Inferior parietal cortex (tissue), 1 donor: Measurements from ENCODE around the gene ABCC4.
A peak's percentile ranks its signal among the peaks of the same experiment; 100 is the strongest.

ENCODE experiments used
- DNase-seq: peaks from one replicate; pipeline ENCODE4 v3.0.0-alpha.2; 2016; ENCODE audit errors: extremely low spot score

Gene ABCC4

GRCh38 chr13:95258098-95258497, 43.2 kb downstream of the ABCC4 start:
- no peak for DNase-seq

- DNase-seq: no peak
These were observed 45.2 kb downstream of the ABCC4 start for GRCh38 chr13:95256091-95256490.

GRCh38 chr13:95255072-95255732, 46.0 kb downstream of the ABCC4 start:
- no peak for DNase-seq

GRCh38 chr13:95254339-95254738, 46.9 kb downstream of the ABCC4 start:
- no peak for DNase-seq

GRCh38 chr13:95253033-95253432, 48.2 kb downstream of the ABCC4 start:
- DNase-seq: no peak

GRCh38 chr13:95251641-95252040, 49.6 kb downstream of the ABCC4 start:
- no peak for DNase-seq

- DNase-seq: no peak
These were observed 50.3 kb downstream of the ABCC4 start for GRCh38 chr13:95250961-95251360.

GRCh38 chr13:95248953-95249352, 52.3 kb downstream of the ABCC4 start:
- no peak for DNase-seq

GRCh38 chr13:95247852-95248251, 53.4 kb downstream of the ABCC4 start:
- DNase-seq: no peak

GRCh38 chr13:95247171-95247570, 54.1 kb downstream of the ABCC4 start:
- no peak for DNase-seq

- DNase-seq: no peak
These were observed 54.8 kb downstream of the ABCC4 start for GRCh38 chr13:95246292-95247082.

GRCh38 chr13:95245071-95245470, 56.2 kb downstream of the ABCC4 start:
- DNase-seq: no peak

- peak; percentile 45 for DNase-seq
These were observed 58.0 kb downstream of the ABCC4 start for GRCh38 chr13:95243207-95243606.

GRCh38 chr13:95241321-95241720, 59.9 kb downstream of the ABCC4 start:
- DNase-seq: no peak

GRCh38 chr13:95239283-95239682, 62.0 kb downstream of the ABCC4 start:
- no peak for DNase-seq

GRCh38 chr13:95237310-95237870, 63.9 kb downstream of the ABCC4 start:
- DNase-seq: no peak

GRCh38 chr13:95236774-95237173, 64.5 kb downstream of the ABCC4 start:
- DNase-seq: no peak

- DNase-seq: no peak
These were observed 65.3 kb downstream of the ABCC4 start for GRCh38 chr13:95235974-95236373.

GRCh38 chr13:95235199-95235756, 66.0 kb downstream of the ABCC4 start:
- DNase-seq: no peak

- no peak for DNase-seq
These were observed 67.0 kb downstream of the ABCC4 start for GRCh38 chr13:95234242-95234641.

GRCh38 chr13:95233026-95233635, 68.1 kb downstream of the ABCC4 start:
- no peak for DNase-seq

GRCh38 chr13:95231393-95231792, 69.9 kb downstream of the ABCC4 start:
- DNase-seq: no peak
